ENCODE results near the gene SYNE3. TPM values are rescaled to one million over a fixed set of nuclear protein-coding genes. Genes with fewer than 3 reads are reported as not detected.
A peak's percentile ranks its signal among the peaks of the same experiment; 100 is the strongest.

SYNE3 gene
- total RNA-seq, 1 donor from 2014 or later: 42.6 TPM

GRCh38 chr14:95547626-95548327 is 31.3 kb upstream of the SYNE3 start:
- H3K27ac Mint-ChIP-seq: no peak overlapping the region
- peaks cover 5% of the 10 kb centered on the region for H3K36me3 Mint-ChIP-seq (ENCODE audit: low read depth)
- H3K4me3 Mint-ChIP-seq: no peak overlapping the region
- H3K27me3 Mint-ChIP-seq (ENCODE audit: insufficient read depth): no peaks in the 10 kb centered on the region
- peaks cover 19% of the 10 kb centered on the region for H3K4me1 Mint-ChIP-seq (ENCODE audit: low read depth)
- intact Hi-C loops (cut with micrococcal nuclease): no loop called here
- no peaks in the 10 kb centered on the region for H3K9me3 Mint-ChIP-seq
- DNase-seq (ENCODE audit: low spot score): no peak

GRCh38 chr14:95547272-95547625 is 30.8 kb upstream of the SYNE3 start:
- no peak overlapping the region for H3K4me3 Mint-ChIP-seq
- H3K27me3 Mint-ChIP-seq (ENCODE audit: insufficient read depth): no peaks in the 10 kb centered on the region
- intact Hi-C loops (cut with micrococcal nuclease): no loop called here
- no peak overlapping the region for H3K27ac Mint-ChIP-seq
- no peaks in the 10 kb centered on the region for H3K9me3 Mint-ChIP-seq
- H3K36me3 Mint-ChIP-seq (ENCODE audit: low read depth): peaks cover 5% of the 10 kb centered on the region
- H3K4me1 Mint-ChIP-seq (ENCODE audit: low read depth): peaks cover 19% of the 10 kb centered on the region
- no peak for DNase-seq (ENCODE audit: low spot score)

GRCh38 chr14:95545515-95546168 is 29.2 kb upstream of the SYNE3 start:
- no peak for DNase-seq (ENCODE audit: low spot score)
- no peak overlapping the region for H3K27ac Mint-ChIP-seq
- no peaks in the 10 kb centered on the region for H3K27me3 Mint-ChIP-seq (ENCODE audit: insufficient read depth)
- intact Hi-C loops (cut with micrococcal nuclease): no loop called here
- peaks cover 5% of the 10 kb centered on the region for H3K36me3 Mint-ChIP-seq (ENCODE audit: low read depth)
- no peak overlapping the region for H3K4me3 Mint-ChIP-seq
- H3K4me1 Mint-ChIP-seq (ENCODE audit: low read depth): peaks cover 22% of the 10 kb centered on the region
- H3K9me3 Mint-ChIP-seq: no peaks in the 10 kb centered on the region

- H3K27ac Mint-ChIP-seq: no peak overlapping the region
- H3K4me1 Mint-ChIP-seq (ENCODE audit: low read depth): peaks cover 22% of the 10 kb centered on the region
- H3K9me3 Mint-ChIP-seq: no peaks in the 10 kb centered on the region
- H3K27me3 Mint-ChIP-seq (ENCODE audit: insufficient read depth): no peaks in the 10 kb centered on the region
- intact Hi-C loops (cut with micrococcal nuclease): no loop called here
- DNase-seq (ENCODE audit: low spot score): no peak
- peaks cover 5% of the 10 kb centered on the region for H3K36me3 Mint-ChIP-seq (ENCODE audit: low read depth)
- H3K4me3 Mint-ChIP-seq: no peak overlapping the region
Observed at GRCh38 chr14:95544588-95544987, 28.1 kb upstream of the SYNE3 start.

- peaks cover 28% of the 10 kb centered on the region for H3K4me1 Mint-ChIP-seq (ENCODE audit: low read depth)
- H3K27me3 Mint-ChIP-seq (ENCODE audit: insufficient read depth): no peaks in the 10 kb centered on the region
- no peak overlapping the region for H3K27ac Mint-ChIP-seq
- intact Hi-C loops (cut with micrococcal nuclease): no loop called here
- H3K4me3 Mint-ChIP-seq: no peak overlapping the region
- H3K9me3 Mint-ChIP-seq: no peaks in the 10 kb centered on the region
- DNase-seq (ENCODE audit: low spot score): no peak
- peaks cover 5% of the 10 kb centered on the region for H3K36me3 Mint-ChIP-seq (ENCODE audit: low read depth)
Observed at GRCh38 chr14:95543021-95543420, 26.6 kb upstream of the SYNE3 start.

- Mint-ChIP-seq H3K27ac (no peak overlapping the region), H3K36me3 (ENCODE audit: low read depth) (peaks cover 7% of the 10 kb centered on the region), H3K9me3 (no peaks in the 10 kb centered on the region), H3K27me3 (ENCODE audit: insufficient read depth) (no peaks in the 10 kb centered on the region), H3K4me1 (ENCODE audit: low read depth) (peaks cover 35% of the 10 kb centered on the region), H3K4me3 (no peak overlapping the region)
- no peak for DNase-seq (ENCODE audit: low spot score)
- intact Hi-C loops (cut with micrococcal nuclease): no loop called here
Observed at GRCh38 chr14:95541932-95542930, 25.8 kb upstream of the SYNE3 start.

- H3K9me3 Mint-ChIP-seq: no peaks in the 10 kb centered on the region
- no peak for DNase-seq (ENCODE audit: low spot score)
- H3K4me3 Mint-ChIP-seq: no peak overlapping the region
- intact Hi-C loops (cut with micrococcal nuclease): no loop called here
- H3K4me1 Mint-ChIP-seq (ENCODE audit: low read depth): peaks cover 44% of the 10 kb centered on the region
- H3K36me3 Mint-ChIP-seq (ENCODE audit: low read depth): peaks cover 7% of the 10 kb centered on the region
- no peaks in the 10 kb centered on the region for H3K27me3 Mint-ChIP-seq (ENCODE audit: insufficient read depth)
- H3K27ac Mint-ChIP-seq: no peak overlapping the region
Observed at GRCh38 chr14:95541346-95541745, 24.9 kb upstream of the SYNE3 start.

- H3K27me3 Mint-ChIP-seq (ENCODE audit: insufficient read depth): no peaks in the 10 kb centered on the region
- H3K4me1 Mint-ChIP-seq (ENCODE audit: low read depth): peaks cover 47% of the 10 kb centered on the region
- no peak overlapping the region for H3K4me3 Mint-ChIP-seq
- H3K9me3 Mint-ChIP-seq: no peaks in the 10 kb centered on the region
- H3K36me3 Mint-ChIP-seq (ENCODE audit: low read depth): peaks cover 12% of the 10 kb centered on the region
- H3K27ac Mint-ChIP-seq: no peak overlapping the region
- intact Hi-C loops (cut with micrococcal nuclease): no loop called here
- DNase-seq (ENCODE audit: low spot score): no peak
Observed at GRCh38 chr14:95540236-95540855, 23.9 kb upstream of the SYNE3 start.

- Mint-ChIP-seq H3K27me3 (ENCODE audit: insufficient read depth) (no peaks in the 10 kb centered on the region), H3K9me3 (no peaks in the 10 kb centered on the region), H3K4me3 (no peak overlapping the region), H3K36me3 (ENCODE audit: low read depth) (peaks cover 7% of the 10 kb centered on the region), H3K27ac (no peak overlapping the region), H3K4me1 (ENCODE audit: low read depth) (peaks cover 36% of the 10 kb centered on the region)
- intact Hi-C loops (cut with micrococcal nuclease): loop anchor here (10.0 kb wide), 1 partner anchor 1454 kb away; the partner anchor contains the start of genes DDX24 and IFI27L1
- DNase-seq (ENCODE audit: low spot score): no peak
Observed at GRCh38 chr14:95538801-95539509, 22.5 kb upstream of the SYNE3 start.

GRCh38 chr14:95537298-95538089 is 21.0 kb upstream of the SYNE3 start:
- intact Hi-C loops (cut with micrococcal nuclease): loop anchor here (10.0 kb wide), 1 partner anchor 1453 kb away; the partner anchor contains the start of genes DDX24 and IFI27L1
- peak overlapping the region; percentile 46 for H3K4me3 Mint-ChIP-seq
- peaks cover 16% of the 10 kb centered on the region for H3K36me3 Mint-ChIP-seq (ENCODE audit: low read depth)
- no peaks in the 10 kb centered on the region for H3K27me3 Mint-ChIP-seq (ENCODE audit: insufficient read depth)
- H3K27ac Mint-ChIP-seq: no peak overlapping the region
- no peak for DNase-seq (ENCODE audit: low spot score)
- H3K9me3 Mint-ChIP-seq: no peaks in the 10 kb centered on the region
- H3K4me1 Mint-ChIP-seq (ENCODE audit: low read depth): peaks cover 51% of the 10 kb centered on the region

- H3K4me3 Mint-ChIP-seq: peak overlapping the region; percentile 98
- H3K27ac Mint-ChIP-seq: no peak overlapping the region
- H3K9me3 Mint-ChIP-seq: no peaks in the 10 kb centered on the region
- no peak for DNase-seq (ENCODE audit: low spot score)
- H3K36me3 Mint-ChIP-seq (ENCODE audit: low read depth): peaks cover 23% of the 10 kb centered on the region
- H3K4me1 Mint-ChIP-seq (ENCODE audit: low read depth): peaks cover 55% of the 10 kb centered on the region
- no peaks in the 10 kb centered on the region for H3K27me3 Mint-ChIP-seq (ENCODE audit: insufficient read depth)
- intact Hi-C loops (cut with micrococcal nuclease): loop anchor here (10.0 kb wide), 1 partner anchor 1452 kb away; the partner anchor contains the start of genes DDX24 and IFI27L1
Observed at GRCh38 chr14:95536671-95537070, 20.2 kb upstream of the SYNE3 start.
